Stimulated activated CD4-positive, alpha-beta T cell treated with anti-CD3 and anti-CD28 coated beads, Interleukin-15, amount 100 ng/mL, for 1 hour (primary cell): Measurements from ENCODE around the gene SRSF11.

Experiments
- DNase-seq, 2 donors: peaks; one replicate each; pipeline ENCODE4 v3.0.0-alpha.2; 2020; ENCODE audit warnings: low read depth in 1 of 2, low spot score in 1 of 2

SRSF11 gene

GRCh38 chr1:70220517-70221237 lies 503 bp upstream of the SRSF11 start:
- no peak for DNase-seq

- no peak for DNase-seq
These were observed 1.6 kb downstream of the SRSF11 start for GRCh38 chr1:70222716-70223235.

GRCh38 chr1:70224954-70225353 lies 3.8 kb downstream of the SRSF11 start:
- DNase-seq = no peak

GRCh38 chr1:70227439-70227838 lies 6.3 kb downstream of the SRSF11 start:
- DNase-seq = no peak

GRCh38 chr1:70228670-70229069 lies 7.5 kb downstream of the SRSF11 start:
- no peak for DNase-seq

GRCh38 chr1:70231475-70231874 lies 10.3 kb downstream of the SRSF11 start:
- no peak for DNase-seq

GRCh38 chr1:70234733-70235132 lies 13.6 kb downstream of the SRSF11 start:
- no peak for DNase-seq

- no peak for DNase-seq
These were observed 18.8 kb downstream of the SRSF11 start for GRCh38 chr1:70239940-70240339.

- no peak for DNase-seq
These were observed 25.9 kb downstream of the SRSF11 start for GRCh38 chr1:70247122-70247521.

- no peak for DNase-seq
These were observed 26.6 kb downstream of the SRSF11 start for GRCh38 chr1:70247768-70248167.

GRCh38 chr1:70248729-70249128 lies 27.5 kb downstream of the SRSF11 start:
- DNase-seq = no peak

- no peak for DNase-seq
These were observed 35.5 kb downstream of the SRSF11 start for GRCh38 chr1:70256664-70257063.

- DNase-seq = no peak
These were observed 43.7 kb downstream of the SRSF11 start for GRCh38 chr1:70264839-70265238.

GRCh38 chr1:70265946-70266345 lies 44.8 kb downstream of the SRSF11 start:
- DNase-seq = no peak

- no peak for DNase-seq
These were observed 56.7 kb downstream of the SRSF11 start for GRCh38 chr1:70277875-70278274.

GRCh38 chr1:70278710-70279109 lies 57.5 kb downstream of the SRSF11 start:
- DNase-seq = no peak

- no peak for DNase-seq
These were observed 63.2 kb downstream of the SRSF11 start for GRCh38 chr1:70284366-70284765.

- DNase-seq = no peak
These were observed 65.3 kb downstream of the SRSF11 start for GRCh38 chr1:70286453-70286852.

GRCh38 chr1:70288166-70288565 lies 67.0 kb downstream of the SRSF11 start:
- no peak for DNase-seq

- no peak for DNase-seq
These were observed 69.0 kb downstream of the SRSF11 start for GRCh38 chr1:70290218-70290617.

GRCh38 chr1:70293186-70293843 lies 72.1 kb downstream of the SRSF11 start:
- no peak for DNase-seq

- DNase-seq = no peak
These were observed 74.6 kb downstream of the SRSF11 start for GRCh38 chr1:70295749-70296148.

GRCh38 chr1:70299472-70299871 lies 78.3 kb downstream of the SRSF11 start:
- DNase-seq = no peak
